Calu3 (cell line): ENCODE results near the gene MAN1A2. TPM values are rescaled to one million over a fixed set of nuclear protein-coding genes. Genes with fewer than 3 reads are reported as not detected.

Experiments
- BruUV-seq: library from RNA; stranded (reverse); fragments of 400-500 nt; replicated peaks from 2 replicates; lab custom pipeline; 2021; lab: Mats Ljungman, UMichigan
- CTCF ChIA-PET: fragments of 300-600 bp; sonication (Branson Sonifier 250); formaldehyde crosslinking; loops from one replicate; lab custom pipeline; 2022; ENCODE audit warnings: antibody characterized with exemption; lab: Charles Lee
- DNase-seq: peaks from one replicate; pipeline ENCODE4 v3.0.0; 2022
- H3K27ac Mint-ChIP-seq: one replicate; pipeline ENCODE4 v1.8.0; 2022; ENCODE audit warnings: mixed read lengths; ENCODE audit not compliant: unreplicated experiment
- H3K27me3 Mint-ChIP-seq: one replicate; pipeline ENCODE4 v1.8.0; 2022; ENCODE audit warnings: mixed read lengths; ENCODE audit not compliant: unreplicated experiment
- H3K36me3 Mint-ChIP-seq: one replicate; pipeline ENCODE4 v1.8.0; 2022; ENCODE audit warnings: mild to moderate bottlenecking, moderate library complexity, mixed read lengths; ENCODE audit not compliant: insufficient read depth, unreplicated experiment
- H3K4me1 Mint-ChIP-seq: one replicate; pipeline ENCODE4 v1.8.0; 2022; ENCODE audit warnings: mild to moderate bottlenecking, low read depth, mixed read lengths; ENCODE audit not compliant: unreplicated experiment
- H3K4me3 Mint-ChIP-seq: one replicate; pipeline ENCODE4 v1.8.0; 2022; ENCODE audit warnings: mild to moderate bottlenecking, low read depth, moderate library complexity, mixed read lengths; ENCODE audit not compliant: unreplicated experiment
- H3K9me3 Mint-ChIP-seq: one replicate; pipeline ENCODE4 v1.8.0; 2022; ENCODE audit warnings: low read depth, mixed read lengths; ENCODE audit not compliant: unreplicated experiment
- intact Hi-C: fragments of 100-400 bp; cut with micrococcal nuclease; formaldehyde crosslinking; loops from one replicate; pipeline ENCODE4 v1.10.0; 2022; ENCODE audit not compliant: unreplicated experiment
- total RNA-seq: library from RNA; stranded (reverse); gene quantifications from 2 replicates; pipeline ENCODE4 v1.2.3, GENCODE V29; 2022
- TF ChIP-seq, protein P1 (sequence below): fragments of 200-600 bp; IDR thresholded peaks from one replicate; pipeline ENCODE4 v1.8.0; 2022; ENCODE audit warnings: antibody characterized with exemption; ENCODE audit not compliant: unreplicated experiment

Gene MAN1A2
- total RNA-seq, 1 experiment from 2014 or later: 28.2 TPM

DNA sequence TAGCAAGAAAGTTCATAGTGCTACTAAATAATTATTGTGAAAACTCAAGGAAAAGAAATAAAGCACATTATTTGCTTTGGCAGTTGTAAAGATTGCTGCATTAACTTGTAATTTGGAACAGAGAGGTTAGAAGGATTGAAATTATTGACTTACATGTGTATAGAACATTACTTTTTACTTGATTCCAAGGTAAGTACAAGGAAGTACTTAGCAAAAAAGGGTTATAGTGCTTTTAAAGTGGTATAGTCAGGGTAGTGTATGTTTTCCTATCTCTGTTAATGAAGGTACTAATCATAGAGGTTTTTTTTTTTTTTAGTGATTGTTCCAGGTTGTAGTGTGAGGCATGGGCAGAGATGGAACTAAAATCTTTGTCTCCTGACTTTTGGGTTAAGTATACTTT, 29.4 kb downstream of the MAN1A2 start:
- intact Hi-C loops: no loop called here
- CTCF ChIA-PET: no interaction called here
- H3K4me3 Mint-ChIP-seq: no peak overlapping the region
- peaks cover 9% of the 10 kb centered on the region for H3K4me1 Mint-ChIP-seq
- H3K27ac Mint-ChIP-seq: no peak overlapping the region
- no TSS peak for BruUV-seq
- H3K36me3 Mint-ChIP-seq: no peaks in the 10 kb centered on the region
- no peak for DNase-seq
- TF ChIP-seq, protein P1, sequence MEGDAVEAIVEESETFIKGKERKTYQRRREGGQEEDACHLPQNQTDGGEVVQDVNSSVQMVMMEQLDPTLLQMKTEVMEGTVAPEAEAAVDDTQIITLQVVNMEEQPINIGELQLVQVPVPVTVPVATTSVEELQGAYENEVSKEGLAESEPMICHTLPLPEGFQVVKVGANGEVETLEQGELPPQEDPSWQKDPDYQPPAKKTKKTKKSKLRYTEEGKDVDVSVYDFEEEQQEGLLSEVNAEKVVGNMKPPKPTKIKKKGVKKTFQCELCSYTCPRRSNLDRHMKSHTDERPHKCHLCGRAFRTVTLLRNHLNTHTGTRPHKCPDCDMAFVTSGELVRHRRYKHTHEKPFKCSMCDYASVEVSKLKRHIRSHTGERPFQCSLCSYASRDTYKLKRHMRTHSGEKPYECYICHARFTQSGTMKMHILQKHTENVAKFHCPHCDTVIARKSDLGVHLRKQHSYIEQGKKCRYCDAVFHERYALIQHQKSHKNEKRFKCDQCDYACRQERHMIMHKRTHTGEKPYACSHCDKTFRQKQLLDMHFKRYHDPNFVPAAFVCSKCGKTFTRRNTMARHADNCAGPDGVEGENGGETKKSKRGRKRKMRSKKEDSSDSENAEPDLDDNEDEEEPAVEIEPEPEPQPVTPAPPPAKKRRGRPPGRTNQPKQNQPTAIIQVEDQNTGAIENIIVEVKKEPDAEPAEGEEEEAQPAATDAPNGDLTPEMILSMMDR: no peak
- no peaks in the 10 kb centered on the region for H3K9me3 Mint-ChIP-seq
- no peaks in the 10 kb centered on the region for H3K27me3 Mint-ChIP-seq

DNA sequence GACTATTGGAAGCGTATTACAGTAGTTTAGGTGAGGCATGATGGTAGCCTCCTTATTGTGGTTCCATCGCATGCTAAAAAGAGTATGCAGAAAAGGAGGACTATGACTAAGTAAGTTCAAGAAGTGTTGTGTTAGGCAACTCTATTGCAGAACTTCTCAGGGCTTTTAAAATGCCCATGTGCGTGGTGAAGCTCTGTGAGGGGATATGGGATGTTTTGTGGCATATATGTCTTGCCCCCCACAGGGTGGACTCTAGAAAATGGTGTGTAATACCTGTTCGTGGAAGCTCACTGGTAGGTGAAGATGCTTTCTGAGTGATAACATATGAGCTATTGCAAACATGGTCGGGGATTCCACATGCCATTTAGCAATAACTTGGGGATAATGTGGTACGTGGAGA, 31.7 kb downstream of the MAN1A2 start:
- CTCF ChIA-PET: no interaction called here
- BruUV-seq: no TSS peak
- H3K4me1 Mint-ChIP-seq: no peaks in the 10 kb centered on the region
- intact Hi-C loops: no loop called here
- no peaks in the 10 kb centered on the region for H3K27me3 Mint-ChIP-seq
- TF ChIP-seq, protein P1: no peak
- no peak for DNase-seq
- H3K36me3 Mint-ChIP-seq: no peaks in the 10 kb centered on the region
- H3K4me3 Mint-ChIP-seq: no peak overlapping the region
- no peaks in the 10 kb centered on the region for H3K9me3 Mint-ChIP-seq
- no peak overlapping the region for H3K27ac Mint-ChIP-seq

DNA sequence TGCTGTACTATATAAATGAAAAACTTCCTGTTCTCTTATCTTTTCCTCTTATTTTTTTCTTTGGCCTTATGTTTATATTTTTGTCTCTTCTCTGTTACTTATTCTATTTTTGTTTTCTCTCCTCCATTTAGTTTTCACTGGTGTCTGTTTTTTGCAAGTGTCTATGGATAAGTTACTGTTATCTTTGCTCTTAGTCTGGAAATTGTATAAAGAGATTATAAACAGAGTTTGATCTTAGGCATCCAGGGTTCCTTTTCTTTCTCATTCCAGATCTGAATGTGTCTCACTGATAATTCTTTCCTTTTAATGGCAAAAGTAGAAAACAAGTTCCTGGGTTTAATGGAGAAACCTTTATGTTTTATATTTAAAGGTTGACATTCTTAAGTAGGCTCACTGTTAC, 34.5 kb downstream of the MAN1A2 start:
- CTCF ChIA-PET: no interaction called here
- BruUV-seq: no TSS peak
- H3K4me3 Mint-ChIP-seq: no peak overlapping the region
- intact Hi-C loops: no loop called here
- no peaks in the 10 kb centered on the region for H3K9me3 Mint-ChIP-seq
- H3K27ac Mint-ChIP-seq: no peak overlapping the region
- H3K36me3 Mint-ChIP-seq: no peaks in the 10 kb centered on the region
- no peak for DNase-seq
- H3K4me1 Mint-ChIP-seq: no peaks in the 10 kb centered on the region
- no peaks in the 10 kb centered on the region for H3K27me3 Mint-ChIP-seq
- TF ChIP-seq, protein P1: no peak

DNA sequence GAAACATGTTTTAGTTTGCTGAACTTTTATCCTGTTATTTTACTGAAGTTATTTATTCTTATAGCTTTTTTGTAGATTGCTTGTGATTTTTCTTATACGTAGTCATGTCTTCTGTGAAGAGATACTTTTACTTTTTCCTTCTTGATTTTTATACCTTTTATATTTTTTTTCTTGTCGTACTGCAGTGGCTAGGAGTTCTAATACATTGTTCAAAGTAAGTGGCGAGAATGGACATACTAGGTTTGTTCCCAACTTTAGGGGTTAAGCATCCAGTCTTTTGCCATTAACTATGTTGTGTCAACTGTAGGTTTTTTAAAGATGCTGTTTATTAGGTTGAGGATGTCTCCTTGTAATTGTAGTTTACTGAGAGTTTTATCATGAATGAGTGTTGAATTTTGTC, 36.3 kb downstream of the MAN1A2 start:
- TF ChIP-seq, protein P1: no peak
- CTCF ChIA-PET: no interaction called here
- no peak for DNase-seq
- intact Hi-C loops: no loop called here
- Mint-ChIP-seq H3K4me3 (no peak overlapping the region), H3K36me3 (peaks cover 1% of the 10 kb centered on the region), H3K27ac (no peak overlapping the region), H3K4me1 (no peaks in the 10 kb centered on the region), H3K9me3 (no peaks in the 10 kb centered on the region), H3K27me3 (no peaks in the 10 kb centered on the region)
- BruUV-seq: no TSS peak

DNA sequence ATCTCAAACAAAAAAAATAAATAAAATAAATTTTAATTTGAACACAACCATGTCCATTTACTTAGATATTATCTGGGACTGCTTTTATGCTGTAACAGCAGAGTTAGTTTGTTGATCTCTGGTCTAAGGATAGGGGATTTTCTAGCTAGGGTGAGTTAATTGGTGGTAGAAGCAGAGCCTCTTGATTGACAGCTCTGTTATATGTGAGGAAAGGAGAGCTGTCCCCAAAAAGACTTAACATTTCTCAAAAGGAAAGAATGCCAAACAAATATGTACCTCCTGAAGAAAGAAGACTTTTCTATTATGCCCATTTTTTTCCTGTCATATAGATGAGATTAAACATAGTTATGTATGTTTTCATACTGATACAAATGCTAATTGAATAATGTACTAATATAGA, 37.8 kb downstream of the MAN1A2 start:
- intact Hi-C loops: no loop called here
- no peak overlapping the region for H3K4me3 Mint-ChIP-seq
- no peaks in the 10 kb centered on the region for H3K9me3 Mint-ChIP-seq
- no peaks in the 10 kb centered on the region for H3K4me1 Mint-ChIP-seq
- no peaks in the 10 kb centered on the region for H3K27me3 Mint-ChIP-seq
- DNase-seq: no peak
- TF ChIP-seq, protein P1: no peak
- no TSS peak for BruUV-seq
- H3K36me3 Mint-ChIP-seq: peaks cover 6% of the 10 kb centered on the region
- CTCF ChIA-PET: no interaction called here
- no peak overlapping the region for H3K27ac Mint-ChIP-seq
